A549 (cell line): ENCODE data around the gene ADAM12. TPM values are rescaled to one million over a fixed set of nuclear protein-coding genes. Genes with fewer than 3 reads are reported as not detected.

Experiments
- ATAC-seq, 2 experiments: fragments of 200-7000 bp in 1 of 2; fragments of >200 bp in 1 of 2; cut with Nextera tagmentation in 1 of 2; cut with Tn5 transposase in 1 of 2; 3 replicates each; pipeline versions ENCODE4 v1.8.0 to v1.9.1; 2018 to 2020; ENCODE audit warnings: mild to moderate bottlenecking in 1 of 2, moderate library complexity in 1 of 2
- CTCF ChIA-PET: fragments of 300-600 bp; sonication (Branson Sonifier 250); formaldehyde crosslinking; extraction: SDS; loops from one replicate; lab custom pipeline; 2021; ENCODE audit warnings: antibody characterized with exemption, inconsistent platforms; lab: Yijun Ruan, JAX
- POLR2A ChIA-PET: fragments of 350-600 bp; formaldehyde crosslinking; extraction: SDS; loops from one replicate; lab custom pipeline; 2021; ENCODE audit warnings: antibody characterized with exemption, inconsistent platforms; lab: Yijun Ruan, JAX
- DNase-seq, 2 experiments: peaks; one replicate each; pipeline versions ENCODE4 v3.0.0 to v3.0.0-alpha.2; 2011 to 2016; ENCODE audit warnings: low read depth in 1 of 2, low spot score in 1 of 2
- FAIRE-seq: peaks from 2 replicates; lab custom pipeline; 2011; peaks lifted over from hg19 to GRCh38; lab: Jason Lieb, UNC
- H3K27ac ChIP-seq, 2 experiments: fragments of >200 bp; sonication (Bioruptor Twin); formaldehyde crosslinking; 3 replicates each; pipeline ENCODE4 v1.5.1; 2016 to 2017
- H3K4me1 ChIP-seq: fragments of >200 bp; sonication (Bioruptor Twin); formaldehyde crosslinking; 3 replicates; pipeline ENCODE4 v1.6.1; 2016
- H3K4me2 ChIP-seq: fragments of >200 bp; sonication (Bioruptor Twin); formaldehyde crosslinking; 3 replicates; pipeline ENCODE4 v1.6.1; 2016
- H3K4me3 ChIP-seq: fragments of >200 bp; sonication (Bioruptor Twin); formaldehyde crosslinking; 3 replicates; pipeline ENCODE4 v1.5.1; 2016
- H3K9me3 ChIP-seq: fragments of >200 bp; sonication (Bioruptor Twin); formaldehyde crosslinking; 3 replicates; pipeline ENCODE4 v1.6.1; 2016
- BHLHE40 ChIP-seq: IDR thresholded peaks from 2 replicates; pipeline ENCODE4 v1.6.1; 2012; ENCODE audit warnings: low read depth, low read length, inconsistent platforms
- CBX2 ChIP-seq: fragments of 200-600 bp; sonication (generic); IDR thresholded peaks from 2 replicates; pipeline ENCODE4 v1.6.1; 2016; ENCODE audit warnings: low read depth, mild to moderate bottlenecking, borderline replicate concordance
- CHD4 ChIP-seq: fragments of 200-600 bp; sonication (generic); IDR thresholded peaks from 2 replicates; pipeline ENCODE4 v1.6.1; 2016; ENCODE audit warnings: antibody characterized with exemption, mild to moderate bottlenecking, borderline replicate concordance
- E2F6 ChIP-seq: IDR thresholded peaks from 2 replicates; pipeline ENCODE4 v1.6.1; 2012; ENCODE audit warnings: low read depth, borderline replicate concordance
- EHMT2 ChIP-seq: fragments of 200-600 bp; sonication (generic); IDR thresholded peaks from 2 replicates; pipeline ENCODE4 v1.6.1; 2016; ENCODE audit warnings: antibody characterized with exemption, low read depth, mild to moderate bottlenecking, moderate library complexity
- ELK1 ChIP-seq: fragments of 150-350 bp; IDR thresholded peaks from 2 replicates; pipeline ENCODE4 v1.6.1; 2014; ENCODE audit warnings: low read depth, mild to moderate bottlenecking, low read length
- EP300 ChIP-seq, 2 experiments: fragments of >200 bp; sonication (Bioruptor Twin); formaldehyde crosslinking; IDR thresholded peaks; 2 replicates in 1 of 2; 3 replicates in 1 of 2; pipeline ENCODE4 v1.6.1; 2016 to 2017
- ESRRA ChIP-seq: fragments of 150-350 bp; IDR thresholded peaks from 2 replicates; pipeline ENCODE4 v1.6.1; 2014; ENCODE audit warnings: mild to moderate bottlenecking, low read length, borderline replicate concordance
- FOSB ChIP-seq: fragments of 250-450 bp; sonication (Bioruptor Pico); IDR thresholded peaks from 2 replicates; pipeline ENCODE4 v1.5.0; 2020; ENCODE audit warnings: mild to moderate bottlenecking, moderate library complexity
- FOSL2 ChIP-seq, 2 experiments: fragments of 450-650 bp in 1 of 2; fragments of >200 bp in 1 of 2; sonication (Bioruptor Twin) in 1 of 2; formaldehyde crosslinking; IDR thresholded peaks; 2 replicates each; pipeline versions ENCODE4 v1.5.0 to v1.6.1; 2016 to 2020; ENCODE audit warnings: mild to moderate bottlenecking in 1 of 2, moderate library complexity in 1 of 2
- GATA3 ChIP-seq: IDR thresholded peaks from 2 replicates; pipeline ENCODE4 v1.6.1; 2012; ENCODE audit warnings: borderline replicate concordance
- HOXA7 ChIP-seq: fragments of 250-450 bp; sonication (Bioruptor Pico); IDR thresholded peaks from 2 replicates; pipeline ENCODE4 v1.5.0; 2020; ENCODE audit warnings: mild to moderate bottlenecking, moderate library complexity
- JUN ChIP-seq, 2 experiments: fragments of >200 bp; sonication (Bioruptor Twin); formaldehyde crosslinking; IDR thresholded peaks; 2 replicates in 1 of 2; 3 replicates in 1 of 2; pipeline ENCODE4 v1.6.1; 2016 to 2017
- JUNB ChIP-seq: fragments of >200 bp; sonication (Bioruptor Twin); formaldehyde crosslinking; IDR thresholded peaks from 2 replicates; pipeline ENCODE4 v1.6.1; 2016
- KDM1A ChIP-seq: fragments of 200-600 bp; sonication (generic); IDR thresholded peaks from 2 replicates; pipeline ENCODE4 v1.6.1; 2016; ENCODE audit warnings: low read depth, mild to moderate bottlenecking
- MAZ ChIP-seq: fragments of 150-350 bp; IDR thresholded peaks from 2 replicates; pipeline ENCODE4 v1.6.1; 2014; ENCODE audit warnings: antibody characterized with exemption, low read depth, low read length, borderline replicate concordance
- MYC ChIP-seq: IDR thresholded peaks from 2 replicates; pipeline ENCODE4 v1.6.1; 2012; ENCODE audit warnings: mild to moderate bottlenecking, inconsistent platforms, low read length, improper control_type of control experiment, borderline replicate concordance
- POLR2A ChIP-seq: IDR thresholded peaks from 2 replicates; pipeline ENCODE4 v1.6.1; 2012; ENCODE audit warnings: mild to moderate bottlenecking, low read length
- RAD21 ChIP-seq, 2 experiments: fragments of >200 bp in 1 of 2; sonication (Bioruptor Twin) in 1 of 2; formaldehyde crosslinking in 1 of 2; IDR thresholded peaks in 1 of 2; conservative IDR thresholded peaks in 1 of 2; 2 replicates in 1 of 2; 3 replicates in 1 of 2; pipeline ENCODE4 v1.6.1; 2012 to 2018; ENCODE audit warnings: inconsistent platforms in 1 of 2
- RARB ChIP-seq: fragments of 250-450 bp; sonication (Bioruptor Pico); IDR thresholded peaks from 2 replicates; pipeline ENCODE4 v1.8.0; 2021; ENCODE audit warnings: mild to moderate bottlenecking, moderate library complexity
- RCOR1 ChIP-seq: fragments of 150-350 bp; IDR thresholded peaks from 2 replicates; pipeline ENCODE4 v1.6.1; 2014; ENCODE audit warnings: antibody characterized with exemption, low read length, low read depth
- SMC3 ChIP-seq: fragments of >200 bp; sonication (Bioruptor Twin); formaldehyde crosslinking; IDR thresholded peaks from 3 replicates; pipeline ENCODE4 v1.6.1; 2018; ENCODE audit warnings: inconsistent platforms
- SREBF2 ChIP-seq: fragments of 450-650 bp; IDR thresholded peaks from 2 replicates; pipeline ENCODE4 v1.6.1; 2014; ENCODE audit warnings: mild to moderate bottlenecking, moderate library complexity
- ZC3H11A ChIP-seq: fragments of 450-650 bp; IDR thresholded peaks from 2 replicates; pipeline ENCODE4 v1.6.1; 2014; ENCODE audit warnings: antibody characterized with exemption, mild to moderate bottlenecking
- ZNF302 ChIP-seq: fragments of 250-450 bp; sonication (Bioruptor Pico); IDR thresholded peaks from 2 replicates; pipeline ENCODE4 v1.9.0; 2021; ENCODE audit warnings: inconsistent platforms, mild to moderate bottlenecking, moderate library complexity
- WGBS: methylation state at CpG from one replicate; pipeline ENCODE4 v1.1.6; 2017; ENCODE audit errors: missing lambda C conversion rate; 5-methylcytosine and 5-hydroxymethylcytosine counted together
- polyA plus RNA-seq, 4 experiments: library from polyadenylated mRNA; depleted of rRNA in 3 of 4; stranded (reverse); fragments of >200 nt; fragmentation: RNase III in 1 of 4; extraction: RNeasy Plus Mini Kit Qiagen cat#74134 plus additional on column Dnase treatment in 1 of 4; gene quantifications; 2 replicates in 3 of 4; 3 replicates in 1 of 4; pipeline ENCODE4 v1.2.3, GENCODE V29; 2011 to 2017

Gene ADAM12
- polyA plus RNA-seq, 2 of the 4 experiments (the other 2 are of a cell fraction): 1.6 to 4.8 TPM

- TF ChIP-seq POLR2A (no peak), ZNF302 (no peak), MYC (no peak), SMC3 (no peak), BHLHE40 (no peak), MAZ (no peak)
- no peak overlapping the region for H3K4me3 ChIP-seq
- POLR2A ChIA-PET: no interaction called here
- WGBS: 57% methylated on average over 3 of the region's 3 CpGs
- H3K9me3 ChIP-seq: no peaks in the 10 kb centered on the region
- no peak overlapping the region for H3K27ac ChIP-seq
- CTCF ChIA-PET: interaction anchor here (1.2 kb wide), 1 partner anchor 22 kb away, joined by 3 read pairs; no protein-coding TSS in a partner anchor
- no peak for FAIRE-seq
- DNase-seq: no peak
- ATAC-seq: no peak
- no peaks in the 10 kb centered on the region for H3K4me1 ChIP-seq
- H3K4me2 ChIP-seq: no peak overlapping the region
These were observed 57.2 kb downstream of the ADAM12 start for GRCh38 chr10:126331101-126331500.

GRCh38 chr10:126324826-126325225 lies 63.5 kb downstream of the ADAM12 start:
- FAIRE-seq (no peak), ATAC-seq (no peak), DNase-seq (no peak)
- WGBS: 44% methylated on average over 6 of the region's 6 CpGs
- TF ChIP-seq KDM1A: no peak
- TF ChIP-seq RARB (CRISPR knock-in tag): no peak
- TF ChIP-seq E2F6: no peak
- TF ChIP-seq JUNB: no peak
- TF ChIP-seq EP300 (IDR thresholded peaks at IDR 0.05): no peak
- no peak for TF ChIP-seq GATA3
- no peak for TF ChIP-seq ESRRA
- TF ChIP-seq RCOR1: no peak
- no peak for TF ChIP-seq ELK1
- TF ChIP-seq JUN (IDR thresholded peaks at IDR 0.05): no peak
- no peak for TF ChIP-seq SREBF2
- TF ChIP-seq EHMT2: no peak
- TF ChIP-seq HOXA7 (CRISPR knock-in tag): no peak
- TF ChIP-seq FOSB (CRISPR knock-in tag): no peak
- TF ChIP-seq CBX2: no peak
- no peak for TF ChIP-seq FOSL2 (IDR thresholded peaks at IDR 0.05)
- TF ChIP-seq FOSL2 (CRISPR knock-in tag; IDR thresholded peaks at IDR 0.05): no peak
- TF ChIP-seq CHD4: no peak
- TF ChIP-seq ZC3H11A: no peak
- ChIA-PET POLR2A (no interaction called here), CTCF (interaction anchor here (1.7 kb wide), 1 partner anchor 14 kb away, joined by 3 read pairs; no protein-coding TSS in a partner anchor)
- Histone ChIP-seq H3K27ac (no peak overlapping the region), H3K4me2 (no peak overlapping the region), H3K4me1 (no peaks in the 10 kb centered on the region), H3K4me3 (no peak overlapping the region), H3K9me3 (no peaks in the 10 kb centered on the region)

- ChIA-PET CTCF (no interaction called here), POLR2A (no interaction called here)
- H3K4me1 ChIP-seq: no peaks in the 10 kb centered on the region
- no peak for DNase-seq
- H3K4me2 ChIP-seq: no peak overlapping the region
- ATAC-seq: no peak
- no peak overlapping the region for H3K4me3 ChIP-seq
- WGBS: 67% methylated on average over 5 of the region's 5 CpGs
- TF ChIP-seq RARB (CRISPR knock-in tag): no peak
- no peak for TF ChIP-seq MYC
- no peak for TF ChIP-seq ZC3H11A
- TF ChIP-seq RAD21 (conservative IDR thresholded peaks at IDR 0.05 in 1 of 2, IDR thresholded peaks at IDR 0.05 in 1 of 2): no peak
- TF ChIP-seq RCOR1: no peak
- H3K27ac ChIP-seq: no peak overlapping the region
- no peaks in the 10 kb centered on the region for H3K9me3 ChIP-seq
- FAIRE-seq: no peak
These were observed 66.8 kb downstream of the ADAM12 start for GRCh38 chr10:126321440-126321839.
